HL-60/S4 treated with phorbol 12-myristate 13-acetate at 8.2 ng/mL for 4 days and 3 days (cell line): ENCODE data around the gene TFAP2E.

Source experiments
- in situ Hi-C: fragments of 300-500 bp; cut with MboI; formaldehyde crosslinking; loops from 2 replicates; pipeline ENCODE4 v1.15.0; 2022; ENCODE audit warnings: low sequenced_read_pairs

TFAP2E gene

DNA sequence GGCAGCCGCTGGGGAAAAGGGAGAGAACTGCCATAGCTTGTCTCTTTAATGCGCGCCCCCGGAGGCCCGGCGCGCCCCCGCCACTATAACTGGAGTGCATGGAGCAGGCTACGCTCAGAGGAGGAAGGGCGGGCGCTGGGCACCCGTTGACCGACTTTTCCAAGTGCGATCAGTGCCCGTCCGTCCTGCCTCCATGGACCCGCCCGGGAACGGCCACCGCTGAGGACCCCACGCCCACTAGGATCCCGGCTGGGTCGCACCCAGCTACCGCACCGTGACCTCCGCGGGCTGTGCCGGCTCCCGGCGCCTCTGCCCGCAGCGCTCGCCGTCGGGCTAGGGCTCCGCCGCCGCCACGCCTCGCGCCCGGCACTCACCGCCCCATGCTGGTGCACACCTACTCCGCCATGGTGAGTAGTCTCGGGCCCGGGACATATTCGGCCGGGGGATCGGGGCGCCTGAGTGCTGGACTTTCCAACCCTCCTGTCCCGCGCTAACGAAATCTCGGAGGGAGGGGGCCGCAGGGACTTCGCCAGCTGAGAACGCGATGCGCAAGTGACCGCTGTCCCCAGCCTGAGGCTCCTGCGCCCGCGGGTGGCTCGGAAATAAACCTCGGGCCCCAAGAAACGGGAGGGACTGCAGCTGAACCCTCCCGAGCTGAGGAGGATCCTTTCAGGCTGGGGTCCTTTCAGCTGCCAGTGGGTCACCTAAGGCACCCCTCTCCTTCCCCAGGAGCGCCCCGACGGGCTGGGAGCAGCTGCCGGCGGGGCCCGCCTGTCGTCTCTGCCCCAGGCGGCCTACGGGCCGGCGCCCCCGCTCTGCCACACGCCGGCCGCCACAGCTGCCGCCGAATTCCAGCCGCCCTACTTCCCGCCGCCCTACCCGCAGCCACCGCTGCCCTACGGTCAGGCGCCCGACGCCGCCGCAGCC, at the start of gene TFAP2E:
Gene TFAP2E (plus strand): TSS at position 117 of the 927 bp plus-strand sequence. CDS start 264 bp downstream, at position 381.
- in situ Hi-C loops: no loop called here

GRCh38 chr1:35524106-35524505, 49.0 kb upstream of the TFAP2E start:
- in situ Hi-C loops: no loop called here

- in situ Hi-C loops: no loop called here
Observed at GRCh38 chr1:35530168-35530567, 42.9 kb upstream of the TFAP2E start.

DNA sequence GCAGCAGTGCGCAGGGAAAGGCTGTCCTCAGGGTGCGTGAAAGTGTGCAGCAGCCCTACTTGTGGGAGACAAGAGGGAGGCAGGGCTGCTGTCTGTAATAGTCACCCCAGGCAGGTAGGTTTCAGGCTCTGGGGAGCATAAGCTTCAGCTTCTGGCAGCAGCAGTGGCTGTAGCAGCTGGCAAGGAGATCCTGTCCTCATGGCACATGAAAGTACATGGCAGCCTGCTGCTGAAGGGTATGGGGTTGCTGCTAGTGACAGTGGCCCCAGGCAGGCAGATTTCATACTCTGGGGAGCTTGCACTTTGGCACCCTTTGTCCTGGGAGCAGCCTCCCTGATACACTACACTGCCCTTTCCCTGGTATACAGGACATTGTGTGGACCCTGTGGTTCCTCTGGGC, 42.2 kb upstream of the TFAP2E start:
- in situ Hi-C loops: no loop called here

DNA sequence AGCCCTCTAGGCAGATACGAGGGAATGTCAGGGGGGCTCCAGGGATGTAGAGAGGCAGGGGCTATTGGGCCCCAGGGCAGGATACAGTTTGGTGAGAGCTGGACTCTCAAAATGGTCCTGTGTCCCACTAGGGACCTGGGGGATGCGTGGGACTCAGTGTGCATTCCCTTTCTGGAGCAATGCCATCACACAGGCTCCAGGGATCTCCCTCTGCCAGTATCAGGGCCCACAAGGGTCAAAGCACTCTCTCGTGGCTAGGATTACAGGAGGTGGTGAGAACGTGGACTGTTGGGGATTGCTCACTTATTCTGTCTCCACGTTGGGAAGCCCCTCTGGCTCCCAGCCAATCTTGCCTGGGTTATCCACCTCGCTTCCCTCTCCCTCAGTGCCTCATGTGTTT, 41.7 kb upstream of the TFAP2E start:
- in situ Hi-C loops: no loop called here

DNA sequence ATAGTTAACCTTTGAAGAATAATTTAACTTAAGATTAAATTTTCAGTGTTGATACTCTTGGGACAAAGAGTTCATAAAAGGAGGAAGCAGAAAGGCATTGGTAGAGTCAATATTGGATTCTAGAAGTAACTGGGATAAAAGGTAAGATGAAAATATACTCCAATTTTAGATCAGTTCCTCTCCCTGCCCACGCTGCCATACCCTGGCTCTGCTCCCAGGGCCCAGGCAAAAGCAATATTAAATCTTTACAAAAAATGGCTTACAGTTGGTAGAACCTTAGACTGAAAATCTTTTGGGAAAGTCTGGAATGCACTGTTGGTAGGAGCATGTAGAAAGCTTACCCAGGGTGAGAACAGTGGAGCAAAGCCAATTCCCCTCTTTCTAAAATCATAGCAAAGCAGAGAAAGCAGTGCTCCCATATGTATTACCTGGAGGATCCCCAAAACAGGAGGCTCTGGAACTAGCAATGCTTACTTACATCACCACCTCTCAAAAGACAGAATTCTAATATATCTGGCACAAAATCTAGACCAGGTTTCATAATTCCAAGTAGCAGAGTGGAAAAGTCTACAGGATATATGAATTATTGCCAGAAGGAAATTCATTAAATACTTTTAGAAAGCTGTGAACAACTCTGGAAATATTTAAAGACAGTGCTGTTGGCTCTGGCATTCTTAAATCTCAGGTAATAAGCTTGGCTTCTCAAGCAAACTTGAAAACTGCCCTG, 40.5 kb upstream of the TFAP2E start:
- in situ Hi-C loops: no loop called here

DNA sequence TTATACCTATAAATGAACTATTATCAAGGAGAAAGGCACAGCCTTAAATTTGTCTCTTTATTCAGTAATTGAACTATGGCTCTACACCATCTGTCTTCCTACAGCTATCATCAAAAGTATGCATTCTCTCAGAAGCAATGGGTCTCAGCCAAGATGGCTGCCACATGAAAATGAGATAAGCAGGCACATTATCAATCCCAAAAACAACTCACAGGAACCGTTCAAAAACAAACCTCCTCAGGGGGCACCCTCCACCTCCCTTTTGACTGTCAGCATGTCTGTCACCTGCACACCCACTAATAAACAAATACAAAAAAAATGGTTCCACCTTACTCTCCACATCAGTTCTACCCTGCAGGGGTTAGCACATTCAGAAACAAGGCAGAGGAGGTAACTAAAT, 39.5 kb upstream of the TFAP2E start:
- in situ Hi-C loops: no loop called here

GRCh38 chr1:35535243-35535642, 37.9 kb upstream of the TFAP2E start:
- in situ Hi-C loops: no loop called here

GRCh38 chr1:35536556-35537162, 36.5 kb upstream of the TFAP2E start:
- in situ Hi-C loops: no loop called here

DNA sequence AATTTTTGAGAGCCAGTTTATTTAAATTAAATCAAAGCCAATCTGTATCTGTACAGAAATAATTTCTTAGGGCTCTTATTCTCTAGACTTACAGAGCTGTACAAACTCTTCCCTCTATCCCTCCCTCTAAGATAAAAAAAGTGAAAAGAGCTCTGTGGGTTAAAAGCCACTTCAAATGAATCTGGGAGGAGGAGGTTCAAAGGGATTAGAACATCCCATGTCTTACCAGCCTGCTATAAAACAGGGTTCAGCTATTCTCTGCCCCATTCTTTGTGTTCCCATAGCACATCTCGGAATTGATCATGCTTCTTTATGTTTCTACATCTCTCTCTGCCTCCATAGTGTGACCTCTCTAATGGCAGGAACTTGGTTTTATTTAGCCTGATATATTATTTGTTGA, 35.3 kb upstream of the TFAP2E start:
- in situ Hi-C loops: no loop called here

DNA sequence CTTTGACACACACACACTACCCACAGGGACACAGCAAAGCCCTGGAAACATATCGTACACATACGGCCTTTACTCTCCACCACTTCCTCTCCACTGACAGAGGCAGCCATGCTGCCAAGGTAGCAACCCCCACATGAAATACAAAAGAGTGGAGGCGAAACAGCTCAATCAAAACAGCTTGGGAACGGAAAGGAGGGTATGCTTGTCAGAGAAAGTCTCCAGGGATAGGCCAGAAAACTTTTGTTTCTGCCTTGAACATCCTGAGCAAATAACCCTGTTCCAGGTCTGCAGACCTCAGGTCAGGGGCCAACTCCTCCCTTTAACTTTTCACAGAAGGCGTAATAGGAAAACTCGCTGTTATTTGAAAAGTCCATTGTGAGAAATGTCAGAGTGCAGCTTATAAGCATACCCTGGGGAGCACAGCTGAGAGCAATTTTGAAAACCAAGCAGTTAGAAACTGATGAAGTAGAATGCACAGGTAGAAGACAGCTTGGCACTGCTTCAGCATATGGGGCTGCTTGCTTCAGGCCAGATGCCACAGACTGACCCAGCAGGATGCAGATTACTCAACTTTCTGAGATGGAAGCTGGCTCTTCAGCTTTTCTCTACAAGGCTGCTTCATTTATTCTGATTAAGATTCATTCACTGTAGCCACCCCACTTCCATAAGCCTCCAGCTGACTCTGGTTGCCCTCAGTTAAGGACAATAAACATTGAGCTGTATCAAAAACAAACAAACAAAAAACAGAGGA, 33.9 kb upstream of the TFAP2E start:
- in situ Hi-C loops: no loop called here

GRCh38 chr1:35539824-35540261, 33.3 kb upstream of the TFAP2E start:
- in situ Hi-C loops: no loop called here

DNA sequence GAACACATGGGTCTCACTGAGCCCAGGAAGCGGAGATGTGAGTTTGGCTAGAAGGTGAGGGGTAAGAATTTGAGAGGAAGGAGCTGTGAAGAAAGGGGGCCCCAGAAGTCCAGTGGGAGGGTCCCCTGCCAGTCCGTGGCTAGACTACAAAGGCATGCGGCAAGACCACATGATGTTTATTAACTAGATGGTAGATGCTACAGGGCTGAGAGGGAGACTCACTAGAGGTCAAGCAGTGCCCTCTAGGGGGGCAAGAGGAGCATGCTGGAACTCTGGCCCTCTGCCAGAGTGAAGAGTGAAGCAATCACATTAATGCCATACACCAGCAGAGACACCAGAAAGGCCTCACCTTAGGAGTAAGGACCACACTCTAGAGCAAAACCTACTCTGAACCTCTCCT, 28.1 kb upstream of the TFAP2E start:
- in situ Hi-C loops: no loop called here

DNA sequence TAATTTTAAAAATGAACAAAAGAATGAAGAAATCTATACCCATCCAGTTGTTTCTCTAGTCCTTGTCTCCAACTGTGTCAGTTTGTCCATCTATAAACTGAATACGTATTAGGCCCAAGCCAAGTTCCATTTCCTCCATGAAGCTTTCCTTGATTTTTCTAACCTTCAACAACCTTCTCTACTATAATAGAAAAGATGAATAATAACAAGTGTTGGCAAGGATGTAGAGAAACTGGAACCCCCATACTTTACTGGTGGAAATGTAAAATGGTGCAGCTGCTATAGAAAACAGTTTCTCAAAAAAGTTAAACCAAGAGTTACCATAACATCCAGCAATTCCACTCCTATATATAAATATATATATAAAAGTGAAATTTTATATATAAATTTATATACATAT, 26.5 kb upstream of the TFAP2E start:
- in situ Hi-C loops: no loop called here

- in situ Hi-C loops: no loop called here
Observed at GRCh38 chr1:35553851-35554250, 19.3 kb upstream of the TFAP2E start.

- in situ Hi-C loops: no loop called here
Observed at GRCh38 chr1:35554266-35555211, 18.6 kb upstream of the TFAP2E start.

DNA sequence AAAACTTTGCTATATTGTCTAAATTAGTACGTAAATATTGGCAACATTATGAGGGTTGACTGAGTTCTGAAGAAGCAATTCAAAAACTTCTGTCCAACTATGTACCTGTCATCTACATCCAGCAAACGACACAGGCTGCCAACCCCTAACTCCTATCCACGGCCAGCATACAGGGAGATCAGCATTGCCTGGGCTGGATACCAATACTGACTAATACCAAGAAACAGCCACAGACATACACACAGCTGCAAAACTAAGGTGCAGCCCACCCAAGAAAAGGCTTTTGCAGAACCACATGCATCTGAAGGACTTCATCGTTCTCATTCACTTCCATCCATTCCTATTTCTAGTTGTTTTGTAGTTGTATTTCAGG, 17.9 kb upstream of the TFAP2E start:
- in situ Hi-C loops: no loop called here

DNA sequence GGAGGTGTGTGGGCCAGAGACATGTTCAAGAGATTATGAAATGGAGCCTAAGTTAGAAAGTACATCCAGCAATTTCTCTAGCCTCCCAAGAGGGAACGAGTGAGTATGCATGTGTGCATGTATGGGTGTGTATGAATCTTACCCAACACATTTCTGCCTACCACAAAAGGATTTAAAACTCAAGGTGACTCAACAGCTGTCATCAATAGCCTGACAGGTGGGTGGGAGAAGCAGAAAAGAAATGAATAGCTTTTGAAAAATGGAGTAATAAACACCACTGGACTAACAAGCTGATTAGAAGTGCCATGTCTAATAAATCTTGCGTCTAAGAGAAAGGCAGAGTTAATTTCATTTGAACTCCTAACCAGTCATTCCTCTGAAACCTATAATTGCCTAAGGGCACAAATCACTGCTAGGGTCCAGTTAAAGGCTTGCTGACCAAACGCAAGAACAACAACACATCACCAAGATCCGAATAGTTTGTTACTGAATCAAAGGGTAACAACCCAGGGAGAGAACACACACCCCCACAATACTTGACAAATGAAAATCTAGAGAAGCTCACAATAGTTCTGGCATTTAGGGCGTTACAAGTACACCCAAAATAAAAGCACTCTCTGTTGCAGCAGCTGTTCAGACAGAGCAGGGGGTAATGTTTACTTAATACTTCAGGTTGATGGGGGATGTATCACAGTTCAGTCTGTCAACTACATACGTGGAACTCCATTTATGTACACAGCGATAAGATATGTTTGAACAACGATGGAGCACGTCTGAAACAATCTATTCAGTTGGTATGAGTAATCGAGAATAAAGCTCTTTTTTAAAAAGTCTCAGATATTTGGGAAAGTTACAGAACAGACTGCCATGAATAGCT, 17.3 kb upstream of the TFAP2E start:
- in situ Hi-C loops: no loop called here
